NCI-H748 (cell line): Measurements from ENCODE around the gene DENND1B.
"Not testable (repeated sequence)": the region's sequence is repeated elsewhere in the genome, so short reads cannot be mapped to it uniquely, and the experiment has no call there.

Experiments
- DNase-seq: peaks from one replicate; lab custom pipeline; 2025; ENCODE audit not compliant: unreplicated experiment; lab: John Stamatoyannopoulos, UW

The DENND1B gene

GRCh38 chr1:197633447-197634078 is 141.7 kb downstream of the DENND1B start:
- peak; percentile 56 for DNase-seq

DNA sequence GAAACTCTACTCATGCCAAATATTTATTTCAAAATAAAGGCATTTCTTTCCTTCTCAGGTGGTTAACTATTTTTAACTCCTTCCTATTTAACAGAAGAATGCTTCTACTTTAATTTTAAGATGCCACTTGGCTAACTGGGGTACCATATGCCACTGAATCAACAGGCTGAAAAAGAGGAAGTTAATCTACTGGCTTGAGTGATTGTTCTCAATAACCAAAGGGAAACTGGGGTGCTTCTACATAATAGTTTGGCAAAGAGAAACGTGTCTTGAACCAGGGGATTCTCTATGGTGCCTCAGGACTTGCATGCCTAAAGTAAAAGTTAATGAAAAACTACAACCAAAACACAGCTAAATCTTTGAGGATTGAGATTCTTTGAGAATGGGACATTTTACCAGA is 142.6 kb downstream of the DENND1B start:
- no peak for DNase-seq

GRCh38 chr1:197632005-197632404 is 143.3 kb downstream of the DENND1B start:
- no peak for DNase-seq

- no peak for DNase-seq
Measured at GRCh38 chr1:197622371-197622770, 152.9 kb downstream of the DENND1B start.

- DNase-seq, result no peak
Measured at GRCh38 chr1:197621761-197622160, 153.5 kb downstream of the DENND1B start.

DNA sequence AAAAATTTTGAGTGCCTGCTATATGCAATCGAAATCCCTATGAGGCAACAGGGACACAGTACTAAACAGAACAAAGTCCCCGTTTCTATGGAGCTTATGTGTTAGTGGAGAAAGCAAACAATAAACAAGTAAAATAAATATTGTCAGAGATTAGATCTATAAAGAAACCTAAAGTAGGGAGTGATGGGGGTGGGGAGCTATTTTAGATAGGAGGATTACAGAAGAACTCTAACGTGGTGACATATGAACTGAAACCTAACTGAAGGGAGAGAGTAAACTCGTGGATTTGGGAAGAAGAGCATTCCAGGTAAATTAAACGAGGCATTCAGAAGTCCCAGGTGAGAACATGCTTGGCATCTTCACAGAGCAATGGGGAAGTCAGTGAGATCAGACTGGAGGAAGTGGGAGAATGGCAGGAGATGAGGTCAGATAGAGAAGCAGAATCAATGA is 154.5 kb downstream of the DENND1B start:
- DNase-seq, result peak; percentile 40

DNA sequence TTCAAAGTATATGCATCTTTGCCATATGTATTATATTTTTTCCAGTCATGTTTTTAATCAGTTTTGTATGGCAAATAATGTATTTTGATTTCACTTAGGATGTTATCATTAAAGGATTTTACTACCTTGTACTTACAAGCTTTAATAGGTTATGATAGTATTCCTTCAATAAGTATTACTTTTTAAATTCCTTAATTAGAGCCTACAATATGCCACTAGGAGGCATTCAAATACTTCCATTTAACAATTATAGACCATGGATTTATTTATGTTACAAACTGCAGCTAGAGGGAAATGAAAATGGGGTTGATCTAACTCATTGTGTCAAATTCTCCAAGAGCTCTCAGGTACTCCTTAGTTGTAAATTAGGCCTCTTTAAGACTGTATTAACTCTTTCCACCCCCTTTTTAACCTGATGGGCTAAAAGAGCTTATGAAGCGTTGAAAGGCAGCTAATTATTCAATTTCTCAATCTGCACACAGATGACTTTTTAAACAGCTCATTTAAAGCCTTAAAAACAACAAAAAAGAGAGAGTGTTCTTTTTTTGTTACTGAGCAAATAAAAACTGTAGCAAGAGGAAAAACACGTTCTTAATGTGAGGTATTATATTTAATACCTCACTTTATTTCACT is 156.2 kb downstream of the DENND1B start:
- peak; percentile 37 for DNase-seq

GRCh38 chr1:197618061-197618460 is 157.2 kb downstream of the DENND1B start:
- peak; percentile 80 for DNase-seq

DNA sequence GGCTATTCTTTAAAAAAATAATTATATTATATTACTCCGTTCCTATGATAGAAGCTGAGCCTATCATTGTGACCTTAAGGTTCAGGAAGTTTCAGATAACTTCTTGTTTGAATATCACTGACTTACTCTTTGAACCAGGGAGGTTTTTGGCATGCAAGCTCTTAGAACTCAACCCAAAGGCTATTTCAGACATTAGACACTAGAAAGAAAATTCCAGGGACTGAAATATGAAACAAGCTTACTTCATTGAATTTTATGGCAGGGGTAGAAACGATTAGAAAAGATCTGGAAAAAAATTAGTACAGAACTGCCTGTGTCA is 159.6 kb downstream of the DENND1B start:
- no peak for DNase-seq

GRCh38 chr1:197614916-197615692 is 160.2 kb downstream of the DENND1B start:
- peak; percentile 33 for DNase-seq

DNA sequence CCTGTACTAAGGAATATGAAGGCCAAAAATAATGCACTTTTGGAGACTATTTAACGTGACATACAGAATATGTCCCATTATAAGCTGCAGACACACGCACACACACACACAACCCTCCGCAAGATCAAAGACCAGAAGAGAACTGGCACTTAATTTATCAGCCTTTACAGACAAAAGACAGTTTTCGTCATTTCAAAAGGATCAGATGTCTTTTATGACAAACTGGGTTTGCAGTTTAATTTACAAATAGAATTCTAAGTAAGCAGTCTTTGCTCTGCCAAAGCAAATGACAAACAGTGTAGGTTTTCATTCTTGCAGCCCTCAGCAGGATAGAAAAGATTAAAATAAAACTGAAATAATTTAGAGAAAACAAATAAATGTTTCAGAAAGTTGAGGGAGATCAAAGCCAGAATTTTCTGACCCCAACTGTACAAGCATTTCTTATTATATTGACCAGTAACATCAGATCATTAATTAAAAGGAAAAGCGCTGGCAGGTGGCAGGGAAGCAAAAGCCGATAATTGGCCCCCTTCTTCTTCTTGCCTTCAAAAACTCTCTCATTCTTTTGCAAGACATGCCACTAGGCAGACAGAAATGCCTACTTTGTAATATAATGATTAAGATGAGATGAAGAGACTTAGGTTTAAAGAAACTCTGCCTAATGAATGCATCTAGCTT is 169.0 kb downstream of the DENND1B start:
- no peak for DNase-seq

GRCh38 chr1:197604302-197604701 is 171.0 kb downstream of the DENND1B start:
- DNase-seq, result no peak

- no peak for DNase-seq
Measured at GRCh38 chr1:197600751-197601150, 174.5 kb downstream of the DENND1B start.

- DNase-seq, result no peak
Measured at GRCh38 chr1:197599789-197600188, 175.5 kb downstream of the DENND1B start.

DNA sequence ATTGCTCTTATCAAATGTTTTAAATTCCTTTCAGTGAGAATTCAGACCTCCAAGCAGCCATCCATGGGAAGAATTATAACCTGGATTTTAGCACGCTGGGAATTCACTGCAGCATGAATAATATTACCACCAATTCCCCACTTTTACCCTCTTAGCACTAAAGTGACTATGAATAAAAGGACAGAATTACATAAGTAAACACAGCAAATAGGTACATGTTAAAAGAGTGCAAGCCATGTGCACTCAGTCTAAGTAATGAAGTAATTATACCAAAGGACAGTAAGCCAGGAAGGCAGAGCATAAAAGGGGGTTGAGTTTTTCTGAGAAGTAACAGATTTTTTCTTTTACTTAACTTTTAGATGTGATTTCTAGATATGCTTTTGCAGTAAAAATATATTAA is 176.3 kb downstream of the DENND1B start:
- DNase-seq, result peak; percentile 81

DNA sequence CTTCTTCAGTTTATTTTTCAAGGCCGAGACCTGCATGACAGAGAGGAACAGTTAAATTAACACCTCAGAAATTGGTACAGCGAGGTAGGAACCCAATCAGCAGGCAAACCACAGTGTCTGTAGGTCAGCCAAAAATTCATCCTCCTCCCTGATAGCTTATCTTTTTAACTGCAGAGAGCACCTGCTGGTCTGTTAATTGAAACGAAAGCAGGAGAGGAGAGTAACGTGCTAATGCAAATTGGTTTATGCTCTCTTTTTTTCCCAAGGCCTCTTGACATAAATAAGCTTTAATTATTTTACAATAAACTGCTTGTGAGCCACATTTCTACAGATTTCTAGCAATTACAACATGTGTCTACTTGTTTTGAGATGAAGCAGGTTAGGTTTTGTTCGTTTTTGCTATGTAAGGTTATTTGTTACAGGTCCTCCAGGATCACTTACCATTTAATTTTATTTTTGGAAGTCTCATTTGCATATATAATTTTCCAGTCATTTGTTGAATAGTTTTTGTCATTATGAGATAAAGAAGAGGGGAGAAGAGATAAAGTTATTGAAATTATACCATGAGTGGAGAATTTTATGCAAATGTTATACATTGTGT is 179.9 kb downstream of the DENND1B start:
- DNase-seq, result peak; percentile 61

GRCh38 chr1:197590687-197591086 is 184.6 kb downstream of the DENND1B start:
- no peak for DNase-seq

GRCh38 chr1:197585809-197586208 is 189.5 kb downstream of the DENND1B start:
- DNase-seq, result no peak

DNA sequence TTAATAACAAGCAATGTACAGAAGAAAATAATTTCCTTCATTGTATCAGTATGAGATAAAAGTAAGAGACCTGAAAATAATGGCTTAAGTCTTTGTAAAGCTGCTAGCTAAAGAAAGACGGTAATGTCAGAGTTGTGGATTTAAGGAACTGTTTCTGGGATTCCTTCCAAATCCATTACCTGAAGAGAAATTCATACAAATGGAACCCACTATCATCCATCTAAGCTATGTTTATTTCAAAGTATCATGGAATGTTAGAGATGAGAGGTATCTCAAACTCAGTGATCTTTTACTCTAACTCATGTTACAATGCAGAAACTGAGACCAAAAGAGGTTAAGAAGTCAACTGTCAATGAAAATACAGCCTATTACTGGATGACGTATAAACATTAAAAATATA is 197.7 kb downstream of the DENND1B start:
- DNase-seq, result no peak

DNA sequence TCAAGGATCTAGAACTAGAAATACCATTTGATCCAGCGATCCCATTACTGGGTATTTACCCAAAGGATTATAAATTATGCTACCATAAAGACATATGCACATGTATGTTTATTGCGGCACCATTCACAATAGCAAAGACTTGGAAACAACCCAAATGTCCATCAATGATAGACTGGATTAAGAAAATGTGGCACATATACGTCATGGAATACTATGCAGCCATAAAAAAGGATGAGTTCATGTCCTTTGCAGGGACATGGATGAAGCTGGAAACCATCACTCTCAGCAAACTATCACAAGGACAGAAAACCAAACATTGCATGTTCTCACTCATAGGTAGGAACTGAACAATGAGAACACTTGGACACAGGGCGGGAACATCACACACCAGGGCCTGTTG is 199.7 kb downstream of the DENND1B start:
- not testable (repeated sequence) for DNase-seq

DNA sequence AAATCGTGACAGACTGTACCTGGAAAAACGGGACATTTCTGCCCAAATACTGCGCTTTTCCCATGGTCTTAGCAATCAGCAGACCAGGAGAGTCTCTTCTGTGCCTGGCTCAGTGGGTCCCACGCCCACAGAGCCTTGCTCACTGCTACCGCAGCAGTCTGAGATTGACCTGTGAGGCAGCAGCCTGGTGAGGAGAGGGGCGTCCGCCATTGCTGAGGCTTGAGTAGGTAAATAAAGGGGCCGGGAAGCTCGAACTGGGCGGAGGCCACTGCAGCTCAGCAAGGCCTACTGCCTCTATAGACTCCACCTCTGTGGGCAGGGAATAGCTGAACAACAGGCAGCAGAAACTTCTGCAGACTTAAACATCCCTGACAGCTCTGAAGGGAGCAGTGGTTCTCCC is 203.1 kb downstream of the DENND1B start:
- DNase-seq, result no peak
